Activated CD8-positive, alpha-beta memory T cell treated with anti-CD3 and anti-CD28 coated beads for 1 hour (primary cell): ENCODE results near the gene CYLD.

Experiments used
- DNase-seq, 2 donors: peaks; one replicate each; pipeline ENCODE4 v3.0.0-alpha.2; 2020; ENCODE audit warnings: low read depth in 1 of 2; ENCODE audit errors: extremely low read depth in 1 of 2

Gene CYLD

GRCh38 chr16:50841081-50841886 lies 99.4 kb downstream of the CYLD start:
- DNase-seq, result peak in 1 of 2 donors; percentile 8

- no peak for DNase-seq
Measured at GRCh38 chr16:50842013-50842505, 100.2 kb downstream of the CYLD start.

GRCh38 chr16:50842589-50842988 lies 100.7 kb downstream of the CYLD start:
- DNase-seq, result no peak

- no peak for DNase-seq
Measured at GRCh38 chr16:50844840-50845239, 103.0 kb downstream of the CYLD start.

GRCh38 chr16:50845296-50845695 lies 103.4 kb downstream of the CYLD start:
- no peak for DNase-seq

- no peak for DNase-seq
Measured at GRCh38 chr16:50846511-50846910, 104.6 kb downstream of the CYLD start.

GRCh38 chr16:50847166-50847565 lies 105.3 kb downstream of the CYLD start:
- DNase-seq, result no peak

GRCh38 chr16:50848755-50849514 lies 107.0 kb downstream of the CYLD start:
- DNase-seq, result no peak
